Bronchial epithelial cell (primary cell): ENCODE measurements around the gene LRRC41. TPM values are rescaled to one million over a fixed set of nuclear protein-coding genes. Genes with fewer than 3 reads are reported as not detected.
A peak's percentile ranks its signal among the peaks of the same experiment; 100 is the strongest.
"Not testable (repeated sequence)": the region's sequence is repeated elsewhere in the genome, so short reads cannot be mapped to it uniquely, and the experiment has no call there.

ENCODE experiments used
- DNase-seq: peaks from one replicate; pipeline ENCODE4 v3.0.0-alpha.2; 2010; ENCODE audit warnings: low read depth
- FAIRE-seq: peaks from 2 replicates; lab custom pipeline; 2011; peaks lifted over from hg19 to GRCh38; lab: Jason Lieb, UNC
- H3K27me3 ChIP-seq: 2 replicates; pipeline ENCODE4 v1.5.1; 2011; ENCODE audit warnings: low read length; ENCODE audit not compliant: control insufficient read depth, insufficient read depth
- H3K36me3 ChIP-seq: 2 replicates; pipeline ENCODE4 v1.5.1; 2011; ENCODE audit warnings: low read length; ENCODE audit not compliant: control insufficient read depth, insufficient read depth
- H3K4me3 ChIP-seq: 2 replicates; pipeline ENCODE4 v1.5.1; 2011; ENCODE audit warnings: mild to moderate bottlenecking, low read depth, low read length, control low read depth
- CTCF ChIP-seq: IDR thresholded peaks from 2 replicates; pipeline ENCODE4 v1.5.1; 2011; ENCODE audit warnings: mild to moderate bottlenecking, moderate library complexity, low read length, control low read depth, inconsistent platforms; ENCODE audit not compliant: insufficient read depth, severe bottlenecking
- total RNA-seq: library from RNA; depleted of rRNA; stranded (reverse); fragments of >200 nt; gene quantifications from 2 replicates; pipeline ENCODE4 v1.2.1, GENCODE V29; 2014

LRRC41 gene
- total RNA-seq, 1 donor from 2014 or later, result 53.7 TPM

GRCh38 chr1:46247436-46248121 is 55.8 kb downstream of the LRRC41 start, which contains the start of gene RAD54L:
RAD54L (plus strand) TSS chr1:46247763; CDS start chr1:46248406, 643 bp downstream.
- no peak for TF ChIP-seq CTCF

GRCh38 chr1:46246548-46247435 is 56.6 kb downstream of the LRRC41 start:
- H3K4me3 ChIP-seq, result peak overlapping the region; percentile 68
- no peak for DNase-seq
- FAIRE-seq, result no peak
- H3K27me3 ChIP-seq, result no peaks in the 10 kb centered on the region
- no peak for TF ChIP-seq CTCF
- H3K36me3 ChIP-seq, result no peaks in the 10 kb centered on the region

More at GRCh38 chr1:46247436-46248121, 55.8 kb downstream of the LRRC41 start, which contains the start of gene RAD54L:
- peak; percentile 92 for DNase-seq
- FAIRE-seq, result no peak
- Histone ChIP-seq H3K36me3 (no peaks in the 10 kb centered on the region), H3K27me3 (no peaks in the 10 kb centered on the region), H3K4me3 (peak within 1 kb of the TSS; percentile 68)

- not testable (repeated sequence) for FAIRE-seq, H3K36me3 ChIP-seq, DNase-seq, H3K27me3 ChIP-seq, H3K4me3 ChIP-seq
Observed at GRCh38 chr1:46246136-46246535, 57.3 kb downstream of the LRRC41 start.

- no peak for FAIRE-seq
- Histone ChIP-seq H3K4me3 (no peak overlapping the region), H3K27me3 (no peaks in the 10 kb centered on the region), H3K36me3 (no peaks in the 10 kb centered on the region)
- TF ChIP-seq CTCF, result peak; percentile 53
- DNase-seq, result peak; percentile 40
Observed at GRCh38 chr1:46244656-46245371, 58.6 kb downstream of the LRRC41 start.

GRCh38 chr1:46243831-46244230 is 59.6 kb downstream of the LRRC41 start:
- not testable (repeated sequence) for DNase-seq, H3K27me3 ChIP-seq, H3K36me3 ChIP-seq, FAIRE-seq, H3K4me3 ChIP-seq

GRCh38 chr1:46242918-46243317 is 60.5 kb downstream of the LRRC41 start:
- FAIRE-seq, result no peak
- DNase-seq, result no peak
- Histone ChIP-seq H3K36me3 (no peaks in the 10 kb centered on the region), H3K4me3 (no peak overlapping the region), H3K27me3 (no peaks in the 10 kb centered on the region)
- no peak for TF ChIP-seq CTCF

GRCh38 chr1:46241733-46242132 is 61.7 kb downstream of the LRRC41 start:
- not testable (repeated sequence) for DNase-seq, H3K4me3 ChIP-seq, H3K27me3 ChIP-seq, H3K36me3 ChIP-seq, FAIRE-seq

GRCh38 chr1:46238865-46239264 is 64.6 kb downstream of the LRRC41 start:
- H3K4me3 ChIP-seq, H3K27me3 ChIP-seq, H3K36me3 ChIP-seq, FAIRE-seq: not testable (repeated sequence)
- DNase-seq, result peak; percentile 10
